ENCODE data around the gene DMRT1.

The DMRT1 gene

GRCh38 chr9:970151-970996, 128.9 kb downstream of the DMRT1 start:
- DNase-seq (ENCODE audit: low read depth in 2 of 3, low spot score in 2 of 3): no peak

- DNase-seq (ENCODE audit: low read depth in 2 of 3, low spot score in 2 of 3): no peak
Observed at GRCh38 chr9:971901-972500, 130.5 kb downstream of the DMRT1 start.

GRCh38 chr9:972501-973294, 131.2 kb downstream of the DMRT1 start:
- no peak for DNase-seq (ENCODE audit: low read depth in 2 of 3, low spot score in 2 of 3)

DNA sequence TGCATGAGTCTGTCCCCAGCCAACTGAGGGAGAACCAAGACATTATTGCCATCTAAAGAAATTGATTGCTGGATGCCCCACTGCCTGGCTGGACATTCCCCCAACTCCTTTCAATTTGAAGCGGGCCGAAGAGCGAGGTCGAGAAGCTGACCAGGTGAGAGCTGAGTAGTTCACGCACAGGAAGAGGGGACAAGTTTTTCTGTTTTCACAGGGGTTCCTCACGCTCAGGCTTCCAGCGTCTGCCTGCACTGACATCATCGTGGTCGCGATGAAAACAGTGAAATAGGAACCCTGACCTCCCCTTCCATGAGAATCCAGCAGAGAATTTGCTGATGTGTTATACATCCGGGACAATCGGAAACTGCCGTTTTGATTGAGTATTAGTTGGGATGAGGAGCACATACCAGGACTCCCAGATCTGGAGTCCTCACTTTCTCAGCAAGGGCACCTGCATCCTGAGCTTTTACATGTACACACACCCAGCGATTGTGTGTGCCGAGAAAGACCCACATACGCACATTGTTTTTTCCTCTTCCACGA, 131.9 kb downstream of the DMRT1 start:
- no peak for DNase-seq (ENCODE audit: low read depth in 2 of 3, low spot score in 2 of 3)

DNA sequence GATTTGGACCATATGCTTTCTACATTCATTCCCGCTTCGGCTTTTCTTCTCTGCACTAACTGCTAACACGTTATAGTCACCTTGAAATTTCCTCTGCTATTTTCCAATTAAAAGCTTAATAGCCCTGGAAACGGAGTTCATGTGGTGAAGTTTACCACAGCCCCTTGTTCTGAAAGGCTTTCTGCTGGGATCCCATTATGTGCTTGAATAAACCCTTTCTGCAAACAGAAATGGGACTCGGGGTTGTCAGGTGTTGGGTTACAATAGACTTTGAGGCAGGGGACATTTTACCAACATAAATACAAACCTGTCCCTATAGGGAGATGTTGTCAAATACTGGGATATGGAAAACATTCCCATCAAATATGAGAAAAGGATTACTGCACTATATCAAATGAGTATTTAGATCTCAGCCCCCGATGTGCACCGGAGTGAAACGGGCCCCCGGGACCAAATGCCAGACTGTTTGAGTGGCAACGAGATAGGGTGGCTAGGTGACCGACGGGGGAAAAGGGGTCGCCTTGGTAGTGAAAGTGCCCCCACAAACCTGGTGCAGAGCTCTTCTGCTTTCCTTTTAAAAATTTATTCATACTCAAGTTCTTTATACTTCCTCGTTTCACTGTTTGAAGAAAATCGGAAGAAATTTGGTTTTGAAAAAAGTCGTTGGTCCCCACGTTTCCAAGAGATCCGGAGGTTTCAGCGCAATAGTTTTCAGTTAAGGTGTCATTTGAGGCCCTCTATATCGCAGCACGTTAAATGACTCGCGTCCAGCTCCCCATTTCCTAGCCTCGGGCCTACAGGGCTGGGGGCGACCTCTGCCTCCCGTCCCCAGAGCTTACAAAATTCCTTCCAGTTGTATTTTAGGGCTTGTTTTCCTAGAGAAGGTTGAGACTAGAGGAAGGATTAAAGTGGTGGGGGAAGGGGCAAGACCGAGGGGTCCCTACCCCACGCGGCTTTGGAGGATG, 132.8 kb downstream of the DMRT1 start:
- no peak for DNase-seq (ENCODE audit: low read depth in 2 of 3, low spot score in 2 of 3)

DNA sequence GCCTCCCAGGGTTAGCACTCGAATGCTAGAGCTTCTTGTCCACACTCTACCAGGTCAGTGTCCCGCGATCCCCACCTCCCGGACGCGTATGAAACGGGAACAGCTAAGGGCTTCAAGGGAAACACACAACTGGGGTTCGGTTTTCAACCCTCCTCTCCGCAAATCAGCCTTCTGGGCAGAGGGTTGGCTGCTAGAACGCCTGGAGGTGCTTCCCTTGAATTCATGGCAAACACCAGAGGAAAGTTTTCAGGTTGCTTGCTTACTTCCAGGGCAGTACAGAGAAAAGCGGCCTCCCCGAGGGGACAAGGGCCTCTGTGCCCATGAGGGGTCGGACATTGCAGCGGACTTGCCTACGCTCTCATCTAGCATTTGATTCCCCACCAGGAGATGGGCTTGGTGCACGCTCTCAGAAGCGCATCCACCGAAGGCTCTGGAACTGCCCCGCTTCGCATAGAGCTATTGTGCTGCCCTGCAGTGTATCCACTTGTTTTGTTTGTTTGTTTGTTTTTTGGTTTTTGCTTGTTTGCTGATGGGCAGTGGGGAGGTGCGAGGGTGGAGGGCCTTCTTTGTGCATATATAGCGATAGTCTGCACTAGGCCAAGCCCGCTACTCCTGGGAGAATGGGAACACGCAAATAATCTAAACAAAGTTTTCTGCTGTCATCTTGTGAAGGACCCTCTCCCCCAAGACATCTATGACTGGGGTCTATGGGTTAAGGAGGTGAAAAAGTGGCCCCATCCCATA, 133.7 kb downstream of the DMRT1 start:
- DNase-seq (ENCODE audit: low read depth in 2 of 3, low spot score in 2 of 3): no peak

GRCh38 chr9:975740-976257, 134.3 kb downstream of the DMRT1 start:
- no peak for DNase-seq (ENCODE audit: low read depth in 2 of 3, low spot score in 2 of 3)

DNA sequence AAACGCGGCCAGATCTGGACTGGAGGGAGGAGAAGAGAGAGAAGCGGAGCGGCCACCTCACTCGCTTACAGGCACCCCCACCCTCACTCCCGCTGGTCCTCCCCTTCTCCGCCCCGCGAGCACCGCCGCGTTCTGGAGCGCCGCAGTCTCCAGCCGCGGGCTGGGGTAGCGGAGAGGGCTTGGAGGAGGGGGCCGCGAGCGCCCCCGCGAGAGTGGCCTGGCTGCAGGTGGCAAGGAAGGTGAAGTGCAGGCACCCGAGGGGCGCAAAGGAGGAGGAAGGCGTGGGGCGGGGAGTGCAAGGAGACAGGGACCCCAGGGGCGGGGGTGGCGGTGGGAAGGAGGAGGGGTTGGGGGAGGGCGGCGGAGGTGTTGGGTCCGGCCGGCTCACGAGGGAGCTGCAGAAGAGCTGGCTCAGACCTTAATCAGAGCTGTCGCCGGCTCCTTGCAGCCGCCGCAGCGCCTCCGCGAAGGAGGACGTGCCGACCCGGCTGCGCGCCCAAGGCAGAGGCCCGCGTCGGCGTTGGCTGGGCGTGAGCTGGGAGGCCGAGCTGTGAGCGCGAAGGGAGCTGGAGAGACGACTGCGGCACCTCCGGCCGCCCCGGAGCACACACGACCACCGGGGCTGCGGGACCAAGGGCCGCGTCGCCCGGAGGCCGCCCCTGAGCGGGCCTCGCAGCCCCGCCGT, 134.9 kb downstream of the DMRT1 start, which contains the start of gene DMRT3:
DMRT3 (plus strand) TSS at position 398 of the 685 bp plus-strand sequence. CDS start 347 bp downstream, outside the sequence.
- DNase-seq (ENCODE audit: low read depth in 2 of 3, low spot score in 2 of 3): no peak

DNA sequence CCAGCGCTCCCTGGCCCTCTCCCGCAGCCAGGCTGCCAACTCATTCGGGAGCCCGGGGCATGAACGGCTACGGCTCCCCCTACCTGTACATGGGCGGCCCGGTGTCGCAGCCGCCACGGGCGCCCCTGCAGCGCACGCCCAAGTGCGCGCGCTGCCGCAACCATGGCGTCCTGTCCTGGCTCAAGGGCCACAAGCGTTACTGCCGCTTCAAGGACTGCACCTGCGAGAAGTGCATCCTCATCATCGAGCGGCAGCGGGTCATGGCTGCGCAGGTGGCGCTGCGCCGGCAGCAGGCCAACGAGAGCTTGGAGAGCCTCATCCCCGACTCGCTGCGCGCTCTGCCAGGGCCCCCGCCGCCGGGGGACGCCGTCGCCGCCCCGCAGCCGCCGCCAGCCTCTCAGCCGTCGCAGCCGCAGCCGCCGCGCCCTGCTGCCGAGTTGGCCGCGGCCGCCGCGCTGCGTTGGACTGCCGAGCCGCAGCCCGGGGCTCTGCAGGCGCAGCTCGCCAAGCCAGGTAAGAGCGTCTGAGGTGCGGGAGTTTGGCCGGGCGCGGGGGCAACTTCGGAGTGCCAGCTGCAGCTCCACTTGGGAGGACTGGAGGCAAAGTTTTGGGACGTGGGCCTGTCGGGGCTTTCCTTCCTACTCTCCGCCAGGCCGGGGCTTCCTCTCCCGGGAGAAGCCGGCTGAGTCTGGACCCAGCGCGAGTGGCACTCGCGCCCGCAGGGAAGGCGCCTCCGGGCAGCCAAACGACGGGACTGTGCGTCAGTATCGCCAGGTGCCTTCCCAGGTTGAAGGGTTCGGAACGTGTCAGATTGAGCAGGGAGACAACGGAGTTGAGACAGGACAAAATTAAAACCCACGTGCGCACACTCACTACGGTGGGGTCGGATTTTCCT, 135.7 kb downstream of the DMRT1 start:
- no peak for DNase-seq (ENCODE audit: low read depth in 2 of 3, low spot score in 2 of 3)

DNA sequence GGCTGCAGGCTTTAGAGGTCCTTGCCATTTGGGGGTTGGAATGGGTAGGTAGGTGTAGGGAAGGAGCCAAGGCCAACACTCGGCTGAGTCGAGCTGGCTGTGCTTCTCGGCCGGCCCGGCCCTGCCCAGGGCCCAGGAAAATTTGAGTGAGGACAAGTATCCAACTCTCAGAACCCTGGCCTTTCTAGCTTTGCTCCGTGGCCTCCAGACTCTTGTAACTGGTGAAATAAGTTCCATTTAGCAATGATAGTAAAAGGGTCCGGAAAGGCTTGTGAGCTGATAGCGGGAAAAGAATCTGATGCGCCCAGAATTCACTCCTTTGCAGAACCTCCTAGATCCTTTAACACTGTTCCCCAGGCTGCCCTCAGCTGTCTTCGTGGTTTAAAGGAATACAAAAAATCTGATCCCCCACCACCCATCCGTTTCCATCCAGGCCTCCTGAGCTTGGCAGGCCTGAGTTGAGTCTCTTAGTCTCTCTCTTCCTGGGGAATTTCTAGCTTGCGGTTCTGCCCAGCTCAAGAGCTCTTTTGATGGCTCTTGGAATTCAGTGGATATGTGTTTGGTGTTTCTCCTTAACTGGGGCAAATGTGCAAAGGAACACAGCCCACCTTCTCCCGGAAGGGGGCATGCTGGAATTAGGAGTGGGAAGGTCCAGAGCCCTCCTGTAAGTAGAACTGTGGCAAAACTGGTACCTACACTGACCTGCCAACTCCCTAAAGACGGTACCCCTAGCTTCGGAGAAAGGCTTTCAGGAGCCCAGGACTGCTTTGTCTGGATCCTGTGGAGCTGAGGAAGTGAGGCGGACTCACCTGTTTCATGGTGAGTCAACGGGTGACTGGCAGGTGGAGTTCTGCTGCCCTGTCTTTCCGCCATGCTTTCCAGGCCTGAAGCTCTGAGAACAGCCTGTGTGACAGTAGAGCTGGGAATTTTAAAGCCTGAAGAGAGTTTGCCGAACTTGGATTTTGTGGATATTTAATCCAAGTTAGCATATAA, 136.6 kb downstream of the DMRT1 start:
- no peak for DNase-seq (ENCODE audit: low read depth in 2 of 3, low spot score in 2 of 3)

DNA sequence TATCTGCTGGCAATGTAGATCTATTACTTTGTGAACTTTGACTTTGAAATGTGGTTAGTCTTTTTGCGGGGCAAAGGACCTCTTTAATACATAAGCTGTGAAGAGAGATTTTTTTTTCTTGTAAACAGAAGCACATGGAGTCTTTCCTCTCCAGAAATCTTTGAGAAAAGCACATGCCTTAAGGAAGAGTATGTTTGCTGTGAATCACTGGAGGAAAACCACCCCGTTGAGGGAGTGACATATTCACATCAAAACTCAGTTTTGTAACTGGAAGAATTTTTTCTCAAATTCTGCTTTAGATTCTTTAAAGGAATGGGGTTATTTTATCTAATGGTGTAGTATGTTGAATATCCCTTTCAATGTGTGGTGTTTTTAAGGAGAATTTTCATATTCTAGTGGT, 138.5 kb downstream of the DMRT1 start:
- no peak for DNase-seq (ENCODE audit: low read depth in 2 of 3, low spot score in 2 of 3)

DNA sequence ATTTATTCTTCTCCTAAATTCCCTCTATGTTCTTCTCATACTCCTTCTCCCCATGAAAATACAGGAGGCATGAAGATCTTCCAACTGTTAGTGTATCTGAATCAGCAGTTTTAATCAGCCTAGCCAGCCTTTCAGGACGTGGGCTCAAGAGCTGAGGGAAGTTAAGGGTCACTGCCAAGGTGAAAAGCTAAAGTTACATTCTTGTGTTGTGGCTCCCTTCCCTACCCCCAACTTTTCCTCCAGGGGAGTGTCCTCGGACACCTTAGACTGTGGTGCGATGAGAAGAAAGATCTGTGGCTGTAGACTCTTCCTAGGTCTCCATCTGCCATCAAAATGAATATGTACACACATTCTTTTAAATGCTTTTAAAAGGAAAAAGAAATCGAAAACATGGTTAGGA, 139.1 kb downstream of the DMRT1 start:
- DNase-seq (ENCODE audit: low read depth in 2 of 3, low spot score in 2 of 3): no peak

DNA sequence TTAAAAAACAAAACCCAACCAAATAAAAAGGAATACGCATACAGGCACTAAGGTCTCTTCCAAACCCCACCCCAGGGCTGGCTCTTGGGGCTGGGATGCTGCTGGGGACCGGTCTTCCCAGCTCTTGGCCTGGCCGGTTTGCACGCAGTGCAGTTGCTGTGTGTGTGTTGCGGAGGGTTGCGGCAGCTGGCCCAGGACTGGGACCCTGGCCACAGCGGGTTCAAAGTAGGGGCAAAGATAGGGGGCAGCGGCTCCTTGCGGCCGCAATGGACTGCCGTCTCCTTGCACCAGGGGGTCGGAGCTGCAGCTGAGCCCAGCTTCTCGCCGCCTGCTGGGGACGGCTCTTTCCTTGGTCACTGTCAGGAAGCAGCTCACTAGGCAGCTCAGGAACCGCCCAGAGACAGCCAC, 140.0 kb downstream of the DMRT1 start:
- no peak for DNase-seq (ENCODE audit: low read depth in 2 of 3, low spot score in 2 of 3)

- DNase-seq (ENCODE audit: low read depth in 2 of 3, low spot score in 2 of 3): no peak
Observed at GRCh38 chr9:982394-983230, 141.1 kb downstream of the DMRT1 start.

GRCh38 chr9:994005-994404, 152.5 kb downstream of the DMRT1 start:
- DNase-seq (ENCODE audit: low read depth in 2 of 3, low spot score in 2 of 3): no peak

DNA sequence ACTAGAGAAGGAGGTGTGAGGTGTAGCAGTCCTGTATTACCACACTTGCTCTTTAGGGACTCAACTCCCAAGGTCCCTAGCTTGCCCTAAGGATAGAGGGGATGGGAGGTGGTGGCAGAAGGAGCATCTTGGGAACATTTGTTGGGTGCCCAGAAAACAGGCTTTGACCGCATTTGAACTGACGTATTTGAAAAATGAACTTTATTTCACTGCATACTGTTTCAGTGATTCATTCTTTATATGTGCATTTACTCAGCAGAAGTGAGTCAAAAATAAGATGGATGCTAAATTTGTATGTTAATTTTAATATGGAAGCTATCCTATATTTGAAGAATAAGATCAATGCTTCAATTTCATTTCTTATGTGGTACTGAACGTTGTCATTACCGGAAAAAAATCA, 153.7 kb downstream of the DMRT1 start:
- no peak for DNase-seq (ENCODE audit: low read depth in 2 of 3, low spot score in 2 of 3)

Measured in activated CD8-positive, alpha-beta memory T cell treated with anti-CD3 and anti-CD28 coated beads for 48 hours (primary cell).